Thymus (tissue), 11 donors: ENCODE results near the gene ZBTB2. TPM values are rescaled to one million over a fixed set of nuclear protein-coding genes. Genes with fewer than 3 reads are reported as not detected.
A peak's percentile ranks its signal among the peaks of the same experiment; 100 is the strongest.

Source experiments
- DNase-seq, 9 donors: peaks; one replicate each; pipeline ENCODE4 v3.0.0-alpha.2; 2013; ENCODE audit warnings: low spot score in 9 of 9, low read depth in 6 of 9, missing footprints in 1 of 9
- H3K27ac ChIP-seq, 2 donors: one replicate each; pipeline ENCODE4 v1.5.1; 2013; ENCODE audit warnings: control low read depth in 1 of 2, low read depth in 1 of 2, low read length in 1 of 2, mild to moderate bottlenecking in 1 of 2, moderate library complexity in 1 of 2
- H3K27me3 ChIP-seq, 2 donors: one replicate each; pipeline ENCODE4 v1.5.1; 2013; ENCODE audit warnings: low read length in 1 of 2; ENCODE audit not compliant: control insufficient read depth in 2 of 2, insufficient read depth in 1 of 2
- H3K36me3 ChIP-seq, 2 donors: one replicate each; pipeline ENCODE4 v1.5.1; 2013; ENCODE audit warnings: low read length in 1 of 2, mild to moderate bottlenecking in 1 of 2, moderate library complexity in 1 of 2; ENCODE audit not compliant: control insufficient read depth in 2 of 2, insufficient read depth in 2 of 2
- H3K4me1 ChIP-seq, 2 donors: one replicate each; pipeline ENCODE4 v1.5.1; 2013; ENCODE audit warnings: low read length in 2 of 2; ENCODE audit not compliant: control insufficient read depth in 2 of 2, insufficient read depth in 2 of 2
- H3K4me3 ChIP-seq, 2 donors: one replicate each; pipeline ENCODE4 v1.5.1; 2013; ENCODE audit warnings: low read length in 2 of 2, control low read depth in 1 of 2, mild to moderate bottlenecking in 1 of 2
- H3K9me3 ChIP-seq, 2 donors: one replicate each; pipeline ENCODE4 v1.5.1; 2013; ENCODE audit warnings: low read length in 1 of 2, mild to moderate bottlenecking in 1 of 2; ENCODE audit not compliant: control insufficient read depth in 2 of 2, insufficient read depth in 1 of 2
- WGBS: extraction: QIAGEN DNeasy Blood & Tissue Kit; methylation state at CpG from one replicate; pipeline ENCODE4 v1.1.7; 2013; 5-methylcytosine and 5-hydroxymethylcytosine counted together
- polyA plus RNA-seq: library from polyadenylated mRNA; stranded (reverse); fragments of 200-250 nt; gene quantifications from one replicate; pipeline ENCODE4 v1.2.3, GENCODE V29; 2013
- total RNA-seq: library from RNA; stranded (reverse); fragments of 120-200 nt; gene quantifications from one replicate; pipeline ENCODE4 v1.2.4, GENCODE V29; 2013
- donor health status: healthy.

ZBTB2 gene
- total and polyA plus RNA-seq, 2 donors: 22.1 to 22.8 TPM

GRCh38 chr6:151339369-151339768, 52.0 kb downstream of the ZBTB2 start:
- DNase-seq: no peak
- 93% methylated on average over 4 of the region's 4 CpGs for WGBS
- Histone ChIP-seq H3K27me3 (no peaks in the 10 kb centered on the region), H3K4me3 (no peak overlapping the region), H3K36me3 (no peaks in the 10 kb centered on the region), H3K4me1 (no peaks in the 10 kb centered on the region), H3K27ac (no peak overlapping the region), H3K9me3 (peaks cover 0 to 4% of the 10 kb centered on the region in 2 donors)

GRCh38 chr6:151338651-151339200, 52.6 kb downstream of the ZBTB2 start:
- no peak overlapping the region for H3K4me3 ChIP-seq

GRCh38 chr6:151335930-151336329, 55.4 kb downstream of the ZBTB2 start:
- no peak for DNase-seq
- no peak overlapping the region for H3K4me3 ChIP-seq
- no peaks in the 10 kb centered on the region for H3K4me1 ChIP-seq
- H3K27ac ChIP-seq: no peak overlapping the region
- H3K27me3 ChIP-seq: no peaks in the 10 kb centered on the region
- H3K36me3 ChIP-seq: no peaks in the 10 kb centered on the region
- no peaks in the 10 kb centered on the region for H3K9me3 ChIP-seq

More at GRCh38 chr6:151338651-151339200, 52.6 kb downstream of the ZBTB2 start:
- no peak for DNase-seq
- Histone ChIP-seq H3K27me3 (no peaks in the 10 kb centered on the region), H3K4me1 (no peaks in the 10 kb centered on the region), H3K36me3 (no peaks in the 10 kb centered on the region), H3K9me3 (peaks cover 0 to 4% of the 10 kb centered on the region in 2 donors), H3K27ac (no peak overlapping the region)
- WGBS: 96% methylated on average over 11 of the region's 11 CpGs

GRCh38 chr6:151330130-151330696, 61.1 kb downstream of the ZBTB2 start:
- Histone ChIP-seq H3K4me1 (peaks cover 0 to 5% of the 10 kb centered on the region in 2 donors), H3K36me3 (no peaks in the 10 kb centered on the region), H3K9me3 (peaks cover 0 to 4% of the 10 kb centered on the region in 2 donors), H3K4me3 (no peak overlapping the region), H3K27me3 (peaks cover 15 to 27% of the 10 kb centered on the region in 2 donors), H3K27ac (no peak overlapping the region)
- DNase-seq: no peak
- 95% methylated on average over 6 of the region's 6 CpGs for WGBS

GRCh38 chr6:151327101-151327500, 64.3 kb downstream of the ZBTB2 start:
- Histone ChIP-seq H3K4me1 (peaks cover 0 to 12% of the 10 kb centered on the region in 2 donors), H3K27ac (no peak overlapping the region), H3K4me3 (no peak overlapping the region), H3K27me3 (peaks cover 25 to 44% of the 10 kb centered on the region in 2 donors), H3K9me3 (peaks cover 0 to 4% of the 10 kb centered on the region in 2 donors), H3K36me3 (no peaks in the 10 kb centered on the region)
- no peak for DNase-seq
- 89% methylated on average over 4 of the region's 4 CpGs for WGBS

GRCh38 chr6:151326116-151326825, 65.1 kb downstream of the ZBTB2 start:
- peaks cover 0 to 4% of the 10 kb centered on the region in 2 donors for H3K9me3 ChIP-seq
- WGBS: 80% methylated on average over 8 of the region's 8 CpGs
- peak overlapping the region in 1 of 2 donors; percentile 43 for H3K27ac ChIP-seq
- H3K36me3 ChIP-seq: no peaks in the 10 kb centered on the region
- DNase-seq: no peak
- peaks cover 0 to 12% of the 10 kb centered on the region in 2 donors for H3K4me1 ChIP-seq
- H3K4me3 ChIP-seq: peak overlapping the region in 1 of 2 donors; percentile 20
- peaks cover 25 to 44% of the 10 kb centered on the region in 2 donors for H3K27me3 ChIP-seq

- peaks cover 0 to 12% of the 10 kb centered on the region in 2 donors for H3K4me1 ChIP-seq
- WGBS: 5% methylated on average over 46 of the region's 46 CpGs
- no peak for DNase-seq
- H3K9me3 ChIP-seq: peaks cover 0 to 4% of the 10 kb centered on the region in 2 donors
- H3K27ac ChIP-seq: peak overlapping the region in 1 of 2 donors; percentile 43
- H3K4me3 ChIP-seq: peak overlapping the region; percentile 19 to 20
- no peaks in the 10 kb centered on the region for H3K36me3 ChIP-seq
- peaks cover 25 to 44% of the 10 kb centered on the region in 2 donors for H3K27me3 ChIP-seq
Observed at GRCh38 chr6:151325075-151326050, 66.0 kb downstream of the ZBTB2 start.

- WGBS: 41% methylated on average over 6 of the region's 6 CpGs
- H3K27ac ChIP-seq: peak overlapping the region in 1 of 2 donors; percentile 46
- peaks cover 0 to 4% of the 10 kb centered on the region in 2 donors for H3K9me3 ChIP-seq
- no peak overlapping the region for H3K4me3 ChIP-seq
- H3K36me3 ChIP-seq: no peaks in the 10 kb centered on the region
- peaks cover 0 to 12% of the 10 kb centered on the region in 2 donors for H3K4me1 ChIP-seq
- no peak for DNase-seq
- H3K27me3 ChIP-seq: peaks cover 25 to 43% of the 10 kb centered on the region in 2 donors
Observed at GRCh38 chr6:151324488-151324825, 66.9 kb downstream of the ZBTB2 start.
